PFSK-1 (cell line): Measurements from ENCODE around the gene HOATZ.

Experiments
- FOXP2 ChIP-seq: optimal IDR thresholded peaks from 2 replicates; pipeline ENCODE3; 2011; ENCODE audit warnings: borderline replicate concordance, control low read depth, inconsistent platforms; ENCODE audit not compliant: insufficient read depth; ENCODE audit errors: extremely low read length, extremely low read depth
- POLR2AphosphoS5 ChIP-seq: IDR thresholded peaks from 2 replicates; pipeline ENCODE4 v1.6.1; 2012; ENCODE audit warnings: low read depth, mild to moderate bottlenecking, control low read depth, low read length, moderate library complexity
- REST ChIP-seq, 2 experiments: IDR thresholded peaks; 2 replicates each; pipeline versions ENCODE4 v1.6.1 to v1.8.0; 2011 to 2012; ENCODE audit warnings: low read depth in 2 of 2, low read length in 2 of 2, control low read depth in 1 of 2, inconsistent platforms in 1 of 2, mild to moderate bottlenecking in 1 of 2, moderate library complexity in 1 of 2; ENCODE audit not compliant: insufficient read depth in 1 of 2
- SIN3A ChIP-seq: IDR thresholded peaks from 2 replicates; pipeline ENCODE4 v1.6.1; 2012; ENCODE audit warnings: mild to moderate bottlenecking, low read length, moderate library complexity, borderline replicate concordance; ENCODE audit not compliant: insufficient read depth
- TAF1 ChIP-seq: IDR thresholded peaks from 2 replicates; pipeline ENCODE4 v1.6.1; 2012; ENCODE audit warnings: low read length, control low read depth, borderline replicate concordance; ENCODE audit not compliant: insufficient read depth

Gene HOATZ

DNA sequence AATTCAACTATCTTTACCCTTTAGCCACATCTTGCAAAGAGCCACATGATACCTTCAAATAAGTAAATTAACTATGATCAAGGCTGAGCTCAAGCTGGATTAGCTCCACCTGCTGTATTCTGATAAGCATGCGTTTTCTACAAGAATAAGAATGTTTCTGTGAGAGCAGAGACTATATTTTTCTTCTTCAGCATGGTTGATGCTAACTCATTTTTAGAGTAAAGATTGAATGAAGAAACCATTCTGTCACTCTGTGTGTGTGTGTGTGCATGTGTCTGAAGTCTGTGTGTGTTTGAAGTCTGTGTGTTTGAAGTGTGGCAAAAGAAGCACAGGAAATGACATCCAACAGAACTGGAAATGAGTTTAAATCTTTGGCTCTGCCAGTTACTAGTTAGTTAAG is 14.0 kb downstream of the HOATZ start:
- no peak for TF ChIP-seq FOXP2
- TF ChIP-seq SIN3A = no peak
- no peak for TF ChIP-seq REST (IDR thresholded peaks at IDR 0.05; ENCODE audit: insufficient read depth in 1 of 2, low read depth in 2 of 2, low read length in 2 of 2)
- no peak for TF ChIP-seq TAF1
- TF ChIP-seq POLR2AphosphoS5 = no peak

DNA sequence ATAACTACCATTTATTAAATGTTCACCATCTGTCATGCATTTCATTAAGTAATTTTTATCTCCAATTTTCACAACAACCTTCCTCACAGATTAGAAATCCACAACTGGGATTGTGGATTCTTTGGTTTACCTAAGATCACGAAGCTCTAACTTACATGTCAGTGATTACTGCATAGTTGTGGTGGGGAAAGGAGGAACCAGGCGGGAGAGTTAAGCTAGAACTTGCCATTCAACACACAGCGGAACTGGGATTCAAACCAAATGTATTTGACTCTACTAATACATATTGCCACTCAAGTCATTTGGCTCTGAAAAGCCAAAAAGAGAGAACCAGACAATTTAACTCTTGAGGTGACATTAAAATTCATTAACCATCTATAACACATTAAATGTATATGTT is 15.5 kb downstream of the HOATZ start:
- TF ChIP-seq REST (IDR thresholded peaks at IDR 0.05; ENCODE audit: insufficient read depth in 1 of 2, low read depth in 2 of 2, low read length in 2 of 2) (no peak), POLR2AphosphoS5 (no peak), SIN3A (no peak), FOXP2 (no peak)

DNA sequence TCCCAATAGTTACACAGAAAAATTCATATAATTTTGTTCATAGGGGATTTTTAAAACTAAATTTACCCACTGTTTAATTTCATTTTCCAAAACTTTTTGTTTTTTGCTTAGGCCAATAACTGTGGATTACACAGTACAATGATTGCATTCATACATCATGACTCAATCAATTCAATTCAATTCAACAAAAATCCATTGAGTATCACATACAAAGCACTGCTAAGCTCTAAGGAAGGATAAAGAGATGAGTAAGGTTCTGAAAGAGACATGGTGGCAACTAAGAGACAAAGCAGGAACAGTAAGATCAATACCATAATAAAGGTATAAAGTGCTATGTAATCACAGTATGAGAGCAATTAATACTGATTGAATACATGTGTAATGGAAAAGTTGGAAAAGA is 16.6 kb downstream of the HOATZ start:
- no peak for TF ChIP-seq REST (IDR thresholded peaks at IDR 0.05; ENCODE audit: insufficient read depth in 1 of 2, low read depth in 2 of 2, low read length in 2 of 2)
- no peak for TF ChIP-seq FOXP2
- no peak for TF ChIP-seq TAF1
- TF ChIP-seq SIN3A = no peak
- no peak for TF ChIP-seq POLR2AphosphoS5

- TF ChIP-seq FOXP2 (no peak), POLR2AphosphoS5 (no peak), REST (IDR thresholded peaks at IDR 0.05; ENCODE audit: insufficient read depth in 1 of 2, low read depth in 2 of 2, low read length in 2 of 2) (no peak), SIN3A (no peak), TAF1 (no peak)
These were observed 17.2 kb downstream of the HOATZ start for GRCh38 chr11:111531687-111532364.

DNA sequence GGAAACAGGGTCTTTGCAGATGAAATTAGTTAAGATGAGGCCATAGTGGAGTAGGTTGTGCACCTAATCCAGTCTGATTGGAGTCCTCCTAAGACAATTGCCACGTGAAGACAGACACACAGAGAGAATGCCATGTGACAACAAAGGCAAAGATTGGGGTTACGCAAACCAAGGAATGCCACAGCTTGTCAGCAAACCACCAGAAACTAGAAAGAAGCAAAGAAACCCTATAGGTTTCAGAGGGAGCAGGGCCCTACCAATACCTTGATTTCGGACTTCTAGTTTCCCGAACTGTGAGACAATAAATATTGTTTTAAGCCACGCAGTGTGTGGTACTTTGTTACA is 17.8 kb downstream of the HOATZ start:
- TF ChIP-seq TAF1 (no peak), POLR2AphosphoS5 (no peak), FOXP2 (no peak)
